ENCODE results near the gene CELF4. TPM values are rescaled to one million over a fixed set of nuclear protein-coding genes. Genes with fewer than 3 reads are reported as not detected.

CELF4 gene
- total RNA-seq, 1 donor from 2014 or later, result not detected

DNA sequence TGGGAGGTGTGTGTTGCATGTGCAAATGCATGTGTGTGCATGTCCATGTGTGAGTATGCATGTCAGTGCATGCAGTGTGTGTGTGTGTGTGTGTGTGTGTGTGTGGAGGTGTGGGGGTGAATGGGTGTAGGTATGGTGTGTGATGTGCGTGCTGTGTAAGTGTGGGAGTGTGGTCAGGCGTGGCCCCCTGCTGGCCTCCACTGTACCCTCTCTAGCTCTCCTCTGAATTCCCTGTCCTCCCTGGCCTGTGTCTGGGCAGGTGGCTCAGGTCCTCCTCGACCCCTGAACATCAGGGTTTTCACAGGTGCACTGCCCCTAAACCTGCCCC, 230.2 kb downstream of the CELF4 start:
- H3K36me3 ChIP-seq (ENCODE audit: control insufficient read depth, insufficient read depth, low read length), result no peaks in the 10 kb centered on the region
- DNase-seq (ENCODE audit: low read depth), result no peak
- H3K27me3 ChIP-seq (ENCODE audit: control insufficient read depth, insufficient read depth, low read length), result peaks cover 4% of the 10 kb centered on the region
- H3K4me3 ChIP-seq (ENCODE audit: low read depth, low read length), result no peak overlapping the region
- TF ChIP-seq CTCF (IDR thresholded peaks at IDR 0.05; ENCODE audit: insufficient read depth, low read length, poor library complexity, severe bottlenecking), result peak; percentile 45

DNA sequence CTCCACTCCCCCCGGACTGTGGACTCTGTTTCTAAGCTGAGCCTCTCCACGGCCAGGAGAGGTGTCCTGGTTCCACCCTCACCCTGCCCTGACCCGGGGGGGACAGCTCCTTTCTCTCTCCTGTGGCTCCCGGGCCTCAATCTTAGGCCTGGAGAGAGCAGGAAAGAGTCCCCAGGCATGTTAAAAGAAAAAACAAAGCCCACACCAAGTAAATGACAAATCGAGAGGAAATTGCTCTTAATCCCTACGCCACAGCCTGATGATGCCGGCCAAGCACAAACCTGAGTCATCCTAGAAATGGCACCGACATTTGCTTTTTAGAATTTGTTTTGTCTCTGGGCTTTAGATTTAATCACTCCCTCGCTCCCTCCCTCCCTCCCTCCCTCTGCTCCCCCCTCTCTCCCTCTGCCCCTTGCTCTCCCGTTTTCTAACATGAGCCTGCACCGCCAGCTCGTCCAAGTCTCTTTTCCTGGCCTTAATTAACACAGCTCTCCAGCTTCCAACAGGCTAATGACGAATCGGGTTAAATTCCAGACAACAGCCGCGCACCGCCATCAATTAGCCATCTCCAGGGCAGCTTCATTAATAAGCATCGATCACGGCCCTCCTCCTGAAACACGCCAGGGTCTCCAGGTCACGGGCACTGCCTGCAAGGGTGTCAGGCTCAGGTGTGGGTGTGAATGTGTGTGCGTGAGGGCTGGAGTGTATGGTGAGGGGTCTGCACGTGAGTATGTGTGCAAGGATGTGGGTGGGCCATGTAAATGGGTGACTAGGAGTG, 230.8 kb downstream of the CELF4 start:
- DNase-seq (ENCODE audit: low read depth), result no peak
- Histone ChIP-seq H3K27me3 (ENCODE audit: control insufficient read depth, insufficient read depth, low read length) (peaks cover 4% of the 10 kb centered on the region), H3K36me3 (ENCODE audit: control insufficient read depth, insufficient read depth, low read length) (no peaks in the 10 kb centered on the region), H3K4me3 (ENCODE audit: low read depth, low read length) (no peak overlapping the region)
- TF ChIP-seq CTCF (IDR thresholded peaks at IDR 0.05; ENCODE audit: insufficient read depth, low read length, poor library complexity, severe bottlenecking), result no peak

DNA sequence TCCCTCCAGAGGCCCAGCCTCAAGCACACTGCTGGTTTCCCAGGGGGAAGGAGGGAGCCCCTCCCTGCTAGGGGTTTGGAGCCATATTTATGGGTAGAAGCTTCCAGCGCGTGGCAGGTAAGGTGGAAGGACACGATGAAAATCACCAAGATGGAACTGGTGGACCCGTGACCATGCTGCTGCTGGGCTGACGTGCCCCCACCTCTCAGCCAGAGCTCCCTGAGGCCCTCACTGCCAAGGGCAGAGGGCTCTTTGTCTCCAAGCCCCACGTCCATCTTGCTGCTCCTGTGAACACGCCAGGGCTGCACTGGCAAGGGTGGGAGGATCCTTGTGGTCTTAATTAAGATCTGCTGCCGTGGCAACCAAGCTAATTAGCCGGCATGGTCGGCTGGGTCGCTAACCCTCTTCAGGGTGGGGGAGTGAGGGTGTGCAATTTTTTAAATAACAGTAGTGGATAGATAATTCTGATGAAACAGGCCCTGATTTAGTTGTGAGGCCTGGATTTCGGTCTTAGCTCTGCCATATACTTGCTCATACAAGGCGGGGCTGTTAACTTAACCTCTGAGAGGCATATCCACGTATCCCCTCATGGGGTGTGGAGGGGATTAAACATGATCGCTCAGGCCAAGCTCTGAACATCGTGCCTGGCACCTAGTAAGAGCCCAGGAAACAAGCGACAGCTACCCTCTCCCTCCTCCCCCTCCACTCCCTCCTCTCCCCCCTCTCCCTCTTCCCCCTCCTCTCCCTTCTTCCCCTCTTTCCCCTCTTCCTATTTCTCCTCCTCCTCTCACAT, 232.8 kb downstream of the CELF4 start:
- peaks cover 9% of the 10 kb centered on the region for H3K27me3 ChIP-seq (ENCODE audit: control insufficient read depth, insufficient read depth, low read length)
- no peak for TF ChIP-seq CTCF (IDR thresholded peaks at IDR 0.05; ENCODE audit: insufficient read depth, low read length, poor library complexity, severe bottlenecking)
- no peaks in the 10 kb centered on the region for H3K36me3 ChIP-seq (ENCODE audit: control insufficient read depth, insufficient read depth, low read length)
- H3K4me3 ChIP-seq (ENCODE audit: low read depth, low read length), result no peak overlapping the region
- no peak for DNase-seq (ENCODE audit: low read depth)

- no peaks in the 10 kb centered on the region for H3K36me3 ChIP-seq (ENCODE audit: control insufficient read depth, insufficient read depth, low read length)
Measured at GRCh38 chr18:37332219-37332618, 233.4 kb downstream of the CELF4 start.

GRCh38 chr18:37330173-37330572, 235.4 kb downstream of the CELF4 start:
- H3K36me3 ChIP-seq (ENCODE audit: control insufficient read depth, insufficient read depth, low read length), result no peaks in the 10 kb centered on the region
- no peak for TF ChIP-seq CTCF (IDR thresholded peaks at IDR 0.05; ENCODE audit: insufficient read depth, low read length, poor library complexity, severe bottlenecking)
- DNase-seq (ENCODE audit: low read depth), result no peak
- H3K27me3 ChIP-seq (ENCODE audit: control insufficient read depth, insufficient read depth, low read length), result peaks cover 23% of the 10 kb centered on the region
- no peak overlapping the region for H3K4me3 ChIP-seq (ENCODE audit: low read depth, low read length)

More at GRCh38 chr18:37332219-37332618, 233.4 kb downstream of the CELF4 start:
- no peak for DNase-seq (ENCODE audit: low read depth)
- no peak for TF ChIP-seq CTCF (IDR thresholded peaks at IDR 0.05; ENCODE audit: insufficient read depth, low read length, poor library complexity, severe bottlenecking)
- Histone ChIP-seq H3K27me3 (ENCODE audit: control insufficient read depth, insufficient read depth, low read length) (peaks cover 12% of the 10 kb centered on the region), H3K4me3 (ENCODE audit: low read depth, low read length) (no peak overlapping the region)

All from kidney epithelial cell (primary cell).